Stimulated activated CD4-positive, alpha-beta T cell treated with anti-CD3 and anti-CD28 coated beads, Interleukin-1b, Interleukin-23, amount 100 ng/mL, for 24 hours (primary cell): ENCODE results near the gene PACSIN2.

ENCODE experiments used
- DNase-seq, 4 experiments: peaks; one replicate each; pipeline ENCODE4 v3.0.0-alpha.2; 2020; ENCODE audit warnings: low read depth in 4 of 4, low spot score in 1 of 4

Gene PACSIN2

GRCh38 chr22:42885446-42885845, 129.5 kb downstream of the PACSIN2 start:
- DNase-seq: no peak

GRCh38 chr22:42884616-42885375, 130.2 kb downstream of the PACSIN2 start:
- no peak for DNase-seq

- DNase-seq: no peak
Measured at GRCh38 chr22:42883970-42884369, 131.0 kb downstream of the PACSIN2 start.

- no peak for DNase-seq
Measured at GRCh38 chr22:42883121-42883520, 131.8 kb downstream of the PACSIN2 start.

- no peak for DNase-seq
Measured at GRCh38 chr22:42881982-42882656, 132.8 kb downstream of the PACSIN2 start.

DNA sequence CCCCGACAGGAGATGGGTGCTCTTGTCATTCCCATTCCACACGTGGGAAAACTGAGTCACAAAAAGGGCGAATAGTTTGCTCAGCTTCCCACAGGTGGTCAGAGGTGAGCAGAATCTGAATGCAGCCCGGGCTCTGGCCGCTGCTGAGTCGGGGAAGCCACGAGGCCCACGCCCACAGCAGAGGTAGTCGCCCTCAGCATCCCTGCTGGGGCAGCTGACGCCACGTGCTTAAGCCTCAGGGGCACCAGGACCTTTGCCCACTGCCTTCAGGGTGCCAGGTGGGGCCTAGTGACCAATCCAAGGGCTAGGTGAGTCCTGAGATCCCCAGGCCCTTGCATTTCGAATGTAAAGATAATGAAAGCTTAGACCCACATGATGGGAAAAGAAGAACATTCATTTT, 133.7 kb downstream of the PACSIN2 start:
- no peak for DNase-seq

GRCh38 chr22:42880815-42881214, 134.1 kb downstream of the PACSIN2 start:
- no peak for DNase-seq

- no peak for DNase-seq
Measured at GRCh38 chr22:42879371-42880021, 135.5 kb downstream of the PACSIN2 start.

DNA sequence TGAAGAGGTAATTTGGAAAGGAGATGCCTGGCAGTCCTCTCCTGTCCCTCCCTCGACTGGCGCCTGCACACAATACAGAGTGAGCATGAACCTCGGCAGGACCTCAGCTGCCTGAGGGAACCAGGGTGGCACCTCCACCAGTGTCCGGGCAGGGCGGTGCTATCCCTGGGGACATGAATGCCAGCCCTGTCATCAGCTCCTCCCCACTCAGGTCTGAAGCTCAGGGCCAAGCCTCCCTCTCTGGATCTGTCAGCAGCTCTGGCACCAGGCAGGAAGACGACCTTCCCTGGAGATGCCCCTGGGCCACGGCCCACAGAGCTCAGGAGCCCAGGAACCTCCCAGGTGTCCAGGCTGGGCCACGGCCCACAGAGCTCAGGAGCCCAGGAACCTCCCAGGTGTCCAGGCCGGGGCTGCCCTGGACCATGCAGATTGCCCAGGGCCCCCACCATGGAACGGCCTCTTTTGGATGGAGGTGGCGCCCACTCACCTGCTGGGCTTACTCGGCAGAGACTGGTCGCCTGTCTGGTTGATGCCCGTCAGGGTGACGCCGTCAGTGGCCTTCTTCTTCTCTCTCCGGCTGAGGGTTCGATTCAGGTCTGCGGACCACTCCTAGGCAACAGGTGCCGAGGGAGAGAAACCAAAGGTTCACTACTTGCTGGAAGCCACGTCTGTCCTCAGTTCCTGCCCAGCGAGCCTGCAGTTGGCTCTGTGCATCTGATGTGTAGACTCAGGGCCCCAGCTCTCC, 136.2 kb downstream of the PACSIN2 start:
- no peak for DNase-seq

DNA sequence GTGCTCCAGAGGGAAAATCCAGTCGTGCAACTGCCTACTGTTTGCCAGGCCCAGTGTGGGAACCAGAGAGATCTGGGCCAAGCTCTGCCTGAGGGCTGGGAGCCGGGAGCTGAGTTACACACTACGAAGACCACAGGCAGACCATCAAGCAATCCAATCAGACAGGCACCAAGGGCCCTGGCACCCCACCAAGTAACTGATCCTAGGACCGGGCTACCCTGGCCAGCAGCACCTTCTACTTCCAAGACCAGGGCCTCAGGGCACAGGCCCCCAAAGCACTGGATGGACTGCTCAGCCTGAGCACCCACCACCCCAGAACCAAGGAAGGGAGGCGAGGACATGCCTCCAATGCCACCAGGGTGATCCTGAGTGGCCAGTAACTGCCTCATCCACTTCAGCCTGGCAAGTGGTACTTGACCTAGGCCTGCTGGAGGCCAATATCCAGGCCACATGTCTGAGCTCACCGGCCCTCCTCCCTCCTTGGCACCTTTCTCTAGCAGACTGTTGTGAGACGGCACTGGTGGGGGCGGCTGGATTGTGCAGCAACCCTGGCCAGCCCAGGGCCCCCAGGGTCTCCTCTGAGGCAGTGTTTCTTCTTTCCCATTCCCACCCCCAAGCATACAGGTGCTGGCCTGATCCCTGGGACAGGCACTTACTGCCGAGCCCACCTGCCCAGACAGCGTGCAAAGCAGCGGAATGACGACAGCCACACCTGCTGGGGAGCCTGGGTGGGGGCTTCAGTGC, 137.2 kb downstream of the PACSIN2 start:
- DNase-seq: no peak

GRCh38 chr22:42877158-42877557, 137.8 kb downstream of the PACSIN2 start:
- DNase-seq: no peak

DNA sequence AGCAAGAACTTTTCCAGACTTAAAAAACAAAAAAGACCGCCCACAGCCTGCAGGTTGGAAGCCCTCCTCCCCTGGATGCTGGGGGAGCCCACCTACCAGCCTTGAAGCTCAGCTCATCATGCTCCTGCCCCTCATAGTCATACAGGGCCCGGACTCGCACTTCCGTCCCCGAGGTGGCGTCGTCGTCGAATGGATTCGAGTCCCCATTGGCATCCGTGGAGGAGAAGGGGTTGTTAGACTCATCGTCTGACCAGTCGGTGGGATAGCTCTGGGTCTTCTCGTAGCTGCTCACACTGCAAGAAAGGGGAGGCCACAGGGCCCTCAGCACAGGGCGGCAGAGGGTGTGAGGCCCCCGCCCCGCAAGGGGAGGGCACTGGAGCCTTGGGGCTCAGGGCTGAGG, 138.9 kb downstream of the PACSIN2 start:
- no peak for DNase-seq

DNA sequence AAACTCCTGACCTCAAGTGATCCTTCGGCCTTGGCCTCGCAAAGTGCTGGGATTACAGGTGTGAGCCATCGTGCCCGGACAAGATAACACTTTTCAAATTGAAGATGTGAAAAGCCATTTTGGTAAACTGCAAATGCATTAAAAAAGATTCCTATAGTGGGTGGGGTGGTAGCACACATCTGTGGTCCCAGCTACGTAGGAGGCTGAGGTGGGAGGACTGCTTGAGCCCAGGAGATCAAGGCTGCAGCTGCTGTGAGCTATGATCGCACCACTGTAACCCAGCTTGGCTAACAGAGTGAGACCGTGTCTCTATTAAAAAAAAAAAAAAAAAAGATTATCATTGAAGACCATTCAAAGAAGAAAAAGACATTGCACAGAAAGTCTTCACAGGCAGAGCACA, 140.9 kb downstream of the PACSIN2 start:
- DNase-seq: no peak

DNA sequence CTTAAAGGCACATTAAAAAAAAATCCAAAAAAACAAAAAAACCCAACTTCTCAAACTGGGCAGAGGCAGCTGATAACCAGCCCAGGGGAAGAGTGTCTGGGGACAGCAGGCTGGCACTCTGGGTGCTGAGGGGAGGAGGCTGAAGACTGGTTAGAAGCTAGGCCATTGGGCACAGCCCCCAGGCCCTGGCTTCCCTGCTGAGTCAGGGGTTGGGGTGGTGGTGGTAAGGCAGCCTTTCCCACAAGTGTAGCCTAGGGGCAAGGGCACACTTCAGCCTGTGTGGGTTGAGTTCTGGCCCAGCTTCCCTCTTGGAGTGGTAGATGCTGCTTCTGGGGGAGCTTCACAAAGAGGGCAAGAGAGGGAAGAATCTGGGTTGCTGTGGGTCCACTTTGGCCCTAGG, 141.6 kb downstream of the PACSIN2 start:
- DNase-seq: no peak

DNA sequence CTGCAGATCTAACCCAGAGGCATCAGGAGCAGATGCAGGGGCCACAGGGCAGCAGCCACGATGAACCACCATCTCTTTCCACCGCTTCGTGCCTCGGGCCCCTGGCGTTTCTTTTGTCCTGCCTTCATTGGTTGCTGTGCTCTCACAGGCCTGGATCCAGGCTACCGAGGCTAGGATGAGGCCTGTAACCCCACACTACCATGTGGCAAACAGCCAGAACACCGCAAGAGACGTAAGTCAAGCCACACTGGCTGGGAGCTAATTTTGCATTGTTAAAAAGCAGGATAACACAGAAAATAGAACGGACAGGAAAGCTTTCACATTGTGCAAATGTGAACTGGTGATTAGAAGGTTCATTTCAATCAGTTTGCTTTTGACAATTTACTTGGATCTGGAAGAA, 142.1 kb downstream of the PACSIN2 start:
- no peak for DNase-seq

DNA sequence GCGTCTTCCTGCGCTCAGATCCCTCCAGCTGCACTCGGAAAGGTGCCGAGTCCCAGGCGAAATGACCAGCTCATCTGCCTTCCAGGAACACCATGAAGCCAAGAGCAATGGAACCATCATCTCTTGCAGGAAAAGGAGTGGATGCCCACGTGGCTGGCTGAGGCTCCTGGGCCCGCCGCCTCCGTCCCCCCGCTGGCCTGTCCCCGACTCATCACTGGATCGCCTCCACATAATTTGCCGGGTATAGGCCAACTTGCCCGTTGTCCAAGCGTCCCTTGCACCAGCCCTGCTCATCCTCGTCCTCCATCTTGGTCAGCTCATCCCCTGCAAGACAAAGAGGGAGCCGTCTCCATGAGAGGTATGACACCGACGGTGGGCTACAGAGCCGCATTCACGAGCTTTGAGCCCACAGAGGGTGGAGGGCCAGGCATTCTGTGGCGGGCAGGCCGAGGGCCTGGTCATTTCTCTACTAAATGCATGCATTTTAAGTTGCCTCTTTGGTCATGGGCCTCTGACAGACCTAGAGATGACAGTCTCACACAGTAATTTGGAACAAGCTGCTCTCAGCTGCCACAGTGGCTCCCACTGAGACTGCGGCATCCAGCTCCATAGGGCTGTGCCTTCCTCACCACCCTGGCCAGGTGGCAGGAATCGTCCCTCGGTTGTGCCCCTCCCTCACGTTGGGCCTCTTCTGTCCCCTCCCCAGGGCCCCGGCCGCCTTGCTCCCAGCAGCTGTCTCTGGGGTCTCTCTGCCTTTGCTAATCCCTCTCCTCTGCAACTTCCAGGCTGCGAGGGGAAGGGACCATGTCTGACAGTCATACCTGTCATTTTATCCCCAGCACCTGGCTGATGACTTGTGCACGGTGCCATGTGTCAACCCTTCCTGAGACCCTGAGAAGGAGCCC, 143.6 kb downstream of the PACSIN2 start:
- no peak for DNase-seq

DNA sequence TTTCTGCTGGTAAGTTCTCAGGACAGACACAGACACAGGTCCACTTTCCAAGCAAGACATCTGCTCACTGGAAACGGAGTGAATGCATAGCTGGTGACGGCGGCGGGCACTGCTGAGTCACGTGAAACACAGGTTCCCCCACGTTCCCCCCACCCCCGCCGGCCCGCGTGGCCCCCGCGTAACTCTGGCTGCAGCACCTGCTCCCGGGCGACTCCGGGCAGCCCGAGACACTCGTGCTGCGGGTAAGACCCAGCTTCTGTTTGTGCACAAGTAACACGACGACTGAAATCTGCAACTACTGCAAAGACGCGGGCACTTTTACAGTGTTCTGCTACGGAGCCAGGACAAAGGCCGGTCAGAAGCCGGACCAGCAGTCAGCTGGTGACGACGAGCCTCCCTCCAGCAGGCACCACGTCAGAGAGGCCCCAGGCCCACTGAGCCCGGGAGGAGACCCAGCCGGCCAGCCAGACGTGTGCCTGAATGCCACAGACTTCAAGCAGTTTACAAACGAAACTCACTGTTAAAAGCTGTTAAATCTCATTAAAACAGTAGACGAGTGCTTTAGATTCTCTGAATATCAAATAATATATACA, 145.0 kb downstream of the PACSIN2 start:
- DNase-seq: no peak

DNA sequence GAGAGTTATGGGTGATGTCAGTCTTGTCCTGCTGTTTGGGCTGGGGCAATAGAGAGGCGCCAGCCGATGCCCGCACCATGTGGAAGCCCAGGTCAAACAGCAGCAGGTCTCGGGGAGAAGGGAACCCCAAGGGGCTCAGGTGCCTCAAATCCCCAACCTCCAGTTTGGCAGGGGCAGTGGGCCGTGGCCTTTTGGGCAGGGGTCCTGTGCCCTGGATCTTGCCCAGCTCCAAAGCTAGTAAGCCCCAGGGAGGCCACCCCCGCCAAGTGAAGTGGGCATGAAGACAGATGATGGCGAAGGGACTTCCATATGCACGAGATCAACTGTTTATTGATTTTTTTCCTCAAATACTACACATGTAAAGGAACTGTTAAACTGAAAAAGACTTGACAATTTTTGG, 145.5 kb downstream of the PACSIN2 start:
- no peak for DNase-seq

- no peak for DNase-seq
Measured at GRCh38 chr22:42868751-42869251, 146.1 kb downstream of the PACSIN2 start.
